NCI-H1092 (cell line): ENCODE data around the gene FARS2.

Experiments
- DNase-seq: peaks from one replicate; lab custom pipeline; 2025; lab: John Stamatoyannopoulos, UW

FARS2 gene

GRCh38 chr6:5731435-5731834 lies 470.1 kb downstream of the FARS2 start:
- no peak for DNase-seq

DNA sequence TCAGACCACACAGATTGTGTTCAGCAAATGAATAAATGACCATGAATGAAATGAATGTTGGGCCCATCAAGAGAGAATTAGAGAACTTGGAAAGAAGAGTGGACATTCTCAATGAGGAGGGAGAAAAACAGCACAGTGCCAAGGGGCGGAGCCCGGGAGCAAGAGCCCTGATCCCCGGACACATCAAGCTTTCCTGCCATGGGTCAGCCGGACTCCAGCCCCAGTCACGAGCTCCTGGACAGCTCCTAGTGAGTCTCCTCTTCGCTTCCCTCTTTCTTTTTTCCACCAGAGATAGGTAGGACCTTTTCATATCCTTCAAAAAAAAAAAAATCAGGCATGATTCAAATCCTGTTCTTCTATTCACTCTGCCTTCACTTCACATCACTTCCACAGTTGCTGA lies 471.2 kb downstream of the FARS2 start:
- no peak for DNase-seq

DNA sequence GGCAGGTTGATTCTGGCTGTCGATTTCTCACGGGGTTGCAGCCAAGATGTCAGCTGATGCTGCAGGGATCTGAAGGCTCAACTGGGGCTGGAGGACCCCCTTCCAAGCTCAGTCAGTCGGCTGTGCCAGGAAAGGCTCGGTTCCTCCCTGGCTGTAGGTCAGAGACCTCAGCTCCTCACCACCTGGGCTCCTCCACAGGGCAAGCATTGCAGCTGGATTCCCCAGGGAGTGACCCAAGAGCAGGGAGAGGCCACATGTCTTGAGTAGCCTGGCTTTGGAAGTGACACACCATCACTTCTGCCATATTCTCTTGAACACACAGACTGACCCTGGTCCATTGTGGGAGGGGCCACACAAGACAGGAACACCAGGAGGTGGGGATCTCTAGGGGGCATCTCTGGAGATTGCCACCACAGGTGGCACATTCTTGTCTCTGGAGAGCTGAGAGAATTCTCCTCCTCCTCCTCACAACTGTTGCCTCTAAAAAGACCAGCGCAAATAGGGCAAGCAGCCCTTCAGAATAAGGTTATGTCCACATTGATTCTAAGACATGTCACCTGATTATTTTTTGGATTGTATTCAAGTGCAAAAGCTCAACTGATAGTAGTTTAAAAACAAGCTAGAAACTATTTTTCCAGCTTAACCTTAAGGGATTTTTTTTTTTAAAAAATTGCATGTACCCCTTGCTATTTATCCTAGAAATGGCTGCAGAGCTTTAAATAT lies 474.9 kb downstream of the FARS2 start:
- no peak for DNase-seq

- no peak for DNase-seq
These were observed 476.1 kb downstream of the FARS2 start for GRCh38 chr6:5737460-5737859.

GRCh38 chr6:5738211-5738610 lies 476.9 kb downstream of the FARS2 start:
- DNase-seq: no peak

DNA sequence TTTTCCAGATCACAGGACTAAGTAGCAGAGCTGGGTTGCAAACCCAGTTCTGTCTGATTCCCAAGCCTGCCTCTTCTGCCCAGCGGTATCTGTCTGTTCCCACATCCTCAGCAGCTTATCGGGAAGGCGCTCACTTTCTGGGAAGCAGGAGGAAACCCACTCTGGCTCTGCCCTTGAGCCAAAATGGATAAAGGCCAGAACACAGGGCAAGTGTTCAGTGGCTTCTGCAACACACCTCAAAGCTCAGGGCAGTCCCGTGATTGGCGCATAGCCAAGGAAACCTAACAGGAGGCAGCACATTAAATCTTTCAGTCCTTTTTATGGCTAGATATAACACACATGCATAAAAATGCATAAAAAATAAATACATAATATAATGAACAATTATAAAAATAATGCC lies 483.2 kb downstream of the FARS2 start:
- DNase-seq: no peak

- DNase-seq: no peak
These were observed 483.8 kb downstream of the FARS2 start for GRCh38 chr6:5745081-5745480.

- DNase-seq: no peak
These were observed 484.9 kb downstream of the FARS2 start for GRCh38 chr6:5746053-5746758.

DNA sequence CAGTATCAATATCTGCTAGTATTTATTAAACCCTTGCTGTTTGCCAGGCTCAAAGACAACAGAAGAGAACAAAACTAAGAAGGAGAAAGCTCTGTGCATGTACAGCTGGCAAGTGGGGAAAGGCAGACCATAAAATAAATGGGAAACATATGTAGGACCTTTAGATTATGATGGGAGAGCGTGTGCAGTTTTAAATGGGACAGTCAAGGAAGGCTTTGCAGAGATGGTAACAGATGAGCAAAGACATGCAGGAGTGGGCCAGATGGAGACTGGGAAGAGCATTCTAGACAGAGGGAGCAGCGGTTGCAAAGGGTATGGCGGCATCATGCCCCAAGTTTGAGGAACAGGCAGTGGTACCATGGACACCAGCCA lies 485.4 kb downstream of the FARS2 start:
- no peak for DNase-seq

DNA sequence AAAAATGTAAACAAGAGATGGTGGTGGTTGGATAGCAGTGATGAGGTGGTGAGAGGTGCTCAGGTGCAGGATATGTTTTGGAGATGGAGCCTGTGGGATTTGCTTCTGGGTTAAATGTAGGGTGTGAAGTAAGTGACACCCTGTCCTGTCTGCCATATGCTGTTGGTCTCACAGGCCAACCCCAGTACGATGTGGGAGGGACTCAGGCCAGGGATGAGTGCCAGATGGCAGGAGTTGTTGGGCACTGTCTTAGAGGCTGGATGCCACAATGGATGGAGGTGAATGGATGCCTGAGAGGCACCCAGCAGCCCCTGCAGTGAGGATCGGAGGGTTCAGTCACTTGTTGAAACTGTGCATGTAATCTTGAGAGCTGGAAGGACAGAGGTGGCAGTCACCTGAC lies 486.1 kb downstream of the FARS2 start:
- DNase-seq: no peak

GRCh38 chr6:5749016-5749650 lies 487.8 kb downstream of the FARS2 start:
- DNase-seq: no peak

DNA sequence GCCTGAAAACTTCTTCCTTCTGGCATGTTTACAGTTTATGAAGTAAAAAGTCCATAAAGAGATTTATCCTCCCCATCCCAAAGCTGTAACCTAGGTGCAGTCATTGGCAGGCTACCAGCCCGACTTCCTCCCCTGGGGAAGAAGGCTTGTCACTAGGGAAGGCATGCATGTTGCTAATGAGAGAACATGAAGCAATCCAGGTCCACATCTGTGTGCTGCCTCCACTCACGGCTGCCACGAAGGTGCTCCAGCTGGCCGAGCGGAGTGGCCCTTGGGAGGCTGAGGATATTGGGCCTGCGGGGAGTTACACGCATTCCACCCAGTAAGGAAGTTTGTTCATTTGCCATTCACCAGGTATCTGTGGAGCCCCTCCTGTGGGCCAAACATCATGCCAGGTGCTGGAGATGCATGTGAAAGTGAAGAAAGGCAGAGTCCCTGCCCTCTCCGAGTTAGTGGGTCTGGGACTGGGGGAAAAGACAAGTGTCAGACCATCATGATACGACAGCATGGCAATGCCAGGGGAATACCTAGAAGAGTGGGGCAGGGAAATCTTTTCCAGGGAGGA lies 488.4 kb downstream of the FARS2 start:
- no peak for DNase-seq

DNA sequence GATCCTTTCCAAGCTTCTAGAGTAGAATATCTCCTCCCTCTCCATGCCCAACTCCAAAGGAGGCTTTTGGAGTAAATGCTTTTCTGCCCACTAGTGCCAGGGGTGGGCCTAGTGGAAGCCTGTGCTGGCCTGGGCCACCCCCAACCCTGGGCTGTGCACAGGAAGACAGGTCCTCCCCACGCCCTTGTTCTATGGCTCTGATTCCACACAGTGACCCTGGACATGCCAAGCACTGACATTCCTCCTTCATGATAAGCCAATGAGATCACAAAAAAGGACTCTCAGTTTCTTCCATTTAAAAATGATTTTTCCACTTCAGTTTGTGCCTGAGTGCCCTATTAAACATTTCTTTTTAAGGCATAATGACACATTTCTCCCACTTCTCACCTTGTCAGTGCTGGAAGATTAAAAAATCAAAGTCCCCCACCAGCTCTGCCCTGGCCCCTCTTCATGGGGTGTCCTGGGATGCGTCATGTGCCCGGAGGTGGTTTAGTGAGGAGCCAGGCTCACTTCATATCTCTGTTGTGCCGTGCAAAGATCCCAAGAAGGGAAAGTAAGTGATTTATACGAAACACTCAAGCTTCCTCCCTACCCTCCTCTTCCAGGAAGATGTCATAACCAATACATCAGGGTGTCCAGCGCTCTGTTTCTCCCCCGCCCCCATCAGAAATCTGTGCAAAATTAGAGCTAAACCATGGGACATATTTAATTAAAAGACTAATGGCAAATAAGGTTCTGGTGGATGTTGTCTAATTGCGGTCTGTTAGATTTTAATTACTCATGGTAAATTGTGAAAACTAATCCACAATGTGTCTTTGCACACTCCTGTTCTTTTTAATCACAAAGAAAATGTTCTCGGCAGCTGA lies 490.4 kb downstream of the FARS2 start:
- DNase-seq: no peak

- no peak for DNase-seq
These were observed 491.0 kb downstream of the FARS2 start for GRCh38 chr6:5752391-5752680.

DNA sequence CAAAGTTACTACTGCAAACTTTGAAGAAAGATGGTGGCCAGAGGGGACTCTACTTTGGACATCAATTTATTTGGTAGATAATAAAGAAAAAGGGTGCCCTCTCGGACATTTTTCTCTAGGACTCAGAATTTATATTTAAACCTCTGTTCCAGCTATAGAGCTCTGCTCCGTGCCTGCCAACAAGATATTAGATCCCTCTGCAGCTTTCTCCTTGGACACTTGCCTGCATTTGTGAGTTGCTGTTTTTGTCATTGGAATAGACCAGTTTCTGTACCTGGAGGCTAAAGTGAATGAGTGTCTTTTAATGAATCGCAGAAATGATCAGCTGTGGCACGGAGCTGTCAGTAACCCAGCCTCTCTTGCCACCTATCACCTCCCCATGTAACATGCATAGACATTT lies 491.9 kb downstream of the FARS2 start:
- no peak for DNase-seq

DNA sequence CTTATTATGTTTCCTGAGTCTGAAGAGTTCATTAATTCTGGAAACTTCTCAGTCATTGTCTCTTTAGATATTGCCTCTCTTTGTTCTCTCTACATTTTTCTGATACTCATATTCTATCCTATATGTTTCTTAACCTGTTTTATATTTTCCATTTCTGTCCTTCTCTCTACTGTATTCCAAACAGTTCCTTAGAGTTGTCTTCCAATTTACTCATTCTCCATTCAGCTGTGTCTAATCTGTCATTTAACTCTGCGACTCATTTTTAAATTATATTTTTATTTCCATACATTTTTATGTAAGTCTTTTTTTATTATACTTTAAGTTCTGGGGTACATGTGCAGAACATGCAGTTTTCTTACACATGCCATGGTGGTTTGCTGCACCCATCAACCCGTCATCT lies 493.6 kb downstream of the FARS2 start:
- no peak for DNase-seq

GRCh38 chr6:5759571-5759970 lies 498.3 kb downstream of the FARS2 start:
- no peak for DNase-seq

DNA sequence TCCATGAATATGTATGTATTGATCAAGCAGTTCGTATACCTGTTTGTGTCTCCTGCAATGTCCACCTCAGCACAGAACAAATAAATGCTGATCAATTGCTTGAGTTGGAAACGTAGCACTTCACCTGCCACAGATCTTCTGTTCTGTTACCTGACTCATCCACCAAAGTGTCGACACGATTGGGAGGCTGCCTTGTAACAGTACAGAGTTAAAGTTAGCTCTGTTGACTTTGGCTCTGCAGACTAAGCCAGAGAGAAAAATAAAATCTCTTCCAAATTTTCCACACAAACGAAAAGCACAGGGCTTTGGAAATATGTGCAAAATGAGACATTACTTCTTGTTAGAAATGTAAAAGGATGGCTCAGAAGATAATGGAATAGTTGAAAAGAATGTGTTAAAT lies 500.1 kb downstream of the FARS2 start:
- no peak for DNase-seq

DNA sequence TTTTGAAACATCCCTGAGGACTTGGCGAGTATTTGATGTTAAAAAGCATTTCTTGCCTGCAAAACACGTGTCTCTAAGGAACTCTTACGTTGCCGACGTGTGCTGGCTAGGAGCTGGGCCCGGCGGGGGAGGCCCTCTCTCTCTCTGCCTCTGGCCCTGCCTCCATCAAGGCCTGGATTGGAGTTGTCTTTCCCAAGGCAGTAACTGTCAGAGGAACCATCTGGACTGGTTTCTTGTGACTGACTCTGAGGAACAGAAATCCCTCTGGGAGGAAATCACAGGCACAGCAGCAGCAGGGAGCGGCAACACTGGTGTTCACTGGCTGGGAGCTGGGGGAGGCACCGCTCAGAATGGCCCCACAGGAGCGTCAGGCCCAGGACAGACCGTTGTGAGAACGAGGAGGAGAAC lies 501.3 kb downstream of the FARS2 start:
- no peak for DNase-seq

GRCh38 chr6:5763407-5763806 lies 502.1 kb downstream of the FARS2 start:
- DNase-seq: no peak

- DNase-seq: no peak
These were observed 502.6 kb downstream of the FARS2 start for GRCh38 chr6:5763871-5764270.

DNA sequence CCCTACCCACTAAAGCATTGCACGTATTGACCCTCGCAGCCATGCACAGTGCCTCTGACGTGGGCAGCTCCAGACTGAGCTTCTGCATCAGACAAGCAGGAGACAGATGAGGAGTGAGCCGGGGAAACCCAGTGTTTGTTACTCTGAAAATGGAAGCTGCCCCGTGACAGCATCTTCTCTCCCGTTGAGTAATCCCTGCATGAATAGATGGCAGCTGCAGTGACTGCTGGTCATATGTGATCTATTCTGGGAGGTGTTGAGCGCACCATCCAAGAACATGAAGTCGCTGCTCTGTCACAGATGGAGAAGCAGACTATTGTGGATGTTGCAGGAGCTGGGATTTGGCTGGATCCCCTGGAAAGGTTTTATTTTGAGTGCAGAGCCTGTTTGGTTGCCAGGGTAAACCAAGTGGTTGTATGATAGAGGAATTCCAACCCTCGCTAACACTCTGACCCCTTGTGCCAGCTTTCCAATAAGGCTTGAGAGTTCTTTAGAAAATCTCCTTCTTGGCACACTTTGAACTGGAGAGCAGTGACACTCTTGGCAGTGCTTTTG lies 503.2 kb downstream of the FARS2 start:
- no peak for DNase-seq
